Measurements from ENCODE around the gene EPHA7. TPM values are rescaled to one million over a fixed set of nuclear protein-coding genes. Genes with fewer than 3 reads are reported as not detected.

Gene EPHA7
- total RNA-seq, 2 donors from 2014 or later = 0.14 to 1.8 TPM

DNA sequence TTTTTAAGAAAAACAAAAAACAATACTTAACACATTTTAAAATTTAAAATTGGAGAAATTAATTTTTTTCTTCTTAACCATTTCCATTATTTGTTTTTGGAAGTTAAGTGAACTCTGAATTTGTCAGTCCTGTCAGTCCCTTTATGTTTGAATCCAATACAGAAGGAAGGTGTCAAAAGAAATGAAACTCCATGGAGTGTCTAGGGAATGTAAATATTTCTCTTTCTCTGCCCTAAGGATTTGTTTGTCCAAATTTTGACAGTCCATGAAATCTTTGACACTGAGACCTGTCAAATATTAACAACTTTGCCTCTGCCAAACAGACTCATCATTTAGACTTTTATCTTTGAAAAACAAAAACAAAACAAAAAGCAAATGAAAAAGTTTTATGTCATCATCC is 166.4 kb downstream of the EPHA7 start:
- ATAC-seq (ENCODE audit: insufficient number of reproducible peaks, low FRiP score, low read depth) = no peak
- TF ChIP-seq, protein P1, sequence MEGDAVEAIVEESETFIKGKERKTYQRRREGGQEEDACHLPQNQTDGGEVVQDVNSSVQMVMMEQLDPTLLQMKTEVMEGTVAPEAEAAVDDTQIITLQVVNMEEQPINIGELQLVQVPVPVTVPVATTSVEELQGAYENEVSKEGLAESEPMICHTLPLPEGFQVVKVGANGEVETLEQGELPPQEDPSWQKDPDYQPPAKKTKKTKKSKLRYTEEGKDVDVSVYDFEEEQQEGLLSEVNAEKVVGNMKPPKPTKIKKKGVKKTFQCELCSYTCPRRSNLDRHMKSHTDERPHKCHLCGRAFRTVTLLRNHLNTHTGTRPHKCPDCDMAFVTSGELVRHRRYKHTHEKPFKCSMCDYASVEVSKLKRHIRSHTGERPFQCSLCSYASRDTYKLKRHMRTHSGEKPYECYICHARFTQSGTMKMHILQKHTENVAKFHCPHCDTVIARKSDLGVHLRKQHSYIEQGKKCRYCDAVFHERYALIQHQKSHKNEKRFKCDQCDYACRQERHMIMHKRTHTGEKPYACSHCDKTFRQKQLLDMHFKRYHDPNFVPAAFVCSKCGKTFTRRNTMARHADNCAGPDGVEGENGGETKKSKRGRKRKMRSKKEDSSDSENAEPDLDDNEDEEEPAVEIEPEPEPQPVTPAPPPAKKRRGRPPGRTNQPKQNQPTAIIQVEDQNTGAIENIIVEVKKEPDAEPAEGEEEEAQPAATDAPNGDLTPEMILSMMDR (IDR thresholded peaks at IDR 0.05) = no peak

DNA sequence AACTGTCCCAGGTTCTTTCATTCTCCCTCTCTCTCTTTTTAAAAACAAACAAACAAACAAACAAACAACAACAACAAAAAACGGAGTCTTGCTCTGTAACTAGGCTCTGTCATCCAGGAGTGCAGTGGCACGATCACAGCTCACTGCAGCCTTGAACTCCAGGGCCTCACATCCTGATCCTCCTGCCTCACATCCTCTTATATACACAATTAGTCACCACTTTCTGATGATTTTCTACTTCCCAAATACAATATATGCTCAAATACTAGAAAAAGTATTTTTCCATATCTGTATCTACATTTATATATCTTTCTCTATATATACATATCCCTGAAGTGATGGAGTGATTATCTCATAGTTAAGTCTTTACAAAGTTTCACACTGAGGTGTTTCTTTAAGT is 170.7 kb downstream of the EPHA7 start:
- no peak overlapping the region for H3K4me3 ChIP-seq
- no peak overlapping the region for H3K27ac ChIP-seq
- ATAC-seq (ENCODE audit: insufficient number of reproducible peaks, low FRiP score, low read depth) (no peak), DNase-seq (ENCODE audit: low spot score) (no peak)
- H3K4me1 ChIP-seq (ENCODE audit: control insufficient read depth in 1 of 2, low read depth in 2 of 2) = no peaks in the 10 kb centered on the region
- no peaks in the 10 kb centered on the region for H3K9me3 ChIP-seq
- TF ChIP-seq, protein P1 (IDR thresholded peaks at IDR 0.05) = no peak
- H3K36me3 ChIP-seq = no peaks in the 10 kb centered on the region
- no peaks in the 10 kb centered on the region for H3K27me3 ChIP-seq (replicated peaks; ENCODE audit: insufficient read depth)

More for the DNA sequence above, 166.4 kb downstream of the EPHA7 start:
- Histone ChIP-seq H3K4me3 (no peak overlapping the region), H3K27ac (no peak overlapping the region), H3K4me1 (ENCODE audit: control insufficient read depth in 1 of 2, low read depth in 2 of 2) (no peaks in the 10 kb centered on the region), H3K36me3 (no peaks in the 10 kb centered on the region), H3K9me3 (no peaks in the 10 kb centered on the region), H3K27me3 (replicated peaks; ENCODE audit: insufficient read depth) (no peaks in the 10 kb centered on the region)
- no peak for DNase-seq (ENCODE audit: low spot score)

DNA sequence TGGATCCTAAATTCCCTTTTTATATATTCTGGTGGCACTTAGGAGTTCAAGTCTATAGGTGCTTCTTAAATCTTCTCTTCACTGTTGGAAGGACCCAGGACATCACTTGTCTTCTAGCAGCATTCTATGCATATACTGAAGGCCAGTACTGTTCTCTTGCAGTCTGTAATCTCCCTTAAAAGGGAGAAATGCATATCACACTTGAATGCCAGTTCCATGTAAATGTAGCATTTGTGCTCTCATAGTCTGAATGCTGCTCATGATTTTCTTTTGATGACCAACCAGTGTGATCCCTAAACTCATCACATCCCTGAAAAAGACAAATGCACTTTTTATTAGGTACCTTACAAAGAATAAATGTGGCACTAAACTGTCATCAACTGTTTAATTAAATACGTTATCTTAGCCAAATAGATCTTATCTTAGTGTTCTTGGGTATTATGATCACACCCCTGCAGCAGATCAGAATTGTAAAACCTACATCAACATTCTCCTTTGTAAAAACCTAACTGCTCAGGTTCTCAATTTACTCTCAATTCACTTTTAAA is 176.1 kb downstream of the EPHA7 start:
- Histone ChIP-seq H3K4me1 (ENCODE audit: control insufficient read depth in 1 of 2, low read depth in 2 of 2) (no peaks in the 10 kb centered on the region), H3K9me3 (no peaks in the 10 kb centered on the region), H3K4me3 (no peak overlapping the region), H3K27ac (no peak overlapping the region), H3K36me3 (no peaks in the 10 kb centered on the region), H3K27me3 (replicated peaks; ENCODE audit: insufficient read depth) (no peaks in the 10 kb centered on the region)
- DNase-seq (ENCODE audit: low spot score) = no peak
- TF ChIP-seq, protein P1 (IDR thresholded peaks at IDR 0.05) = no peak
- no peak for ATAC-seq (ENCODE audit: insufficient number of reproducible peaks, low FRiP score, low read depth)

DNA sequence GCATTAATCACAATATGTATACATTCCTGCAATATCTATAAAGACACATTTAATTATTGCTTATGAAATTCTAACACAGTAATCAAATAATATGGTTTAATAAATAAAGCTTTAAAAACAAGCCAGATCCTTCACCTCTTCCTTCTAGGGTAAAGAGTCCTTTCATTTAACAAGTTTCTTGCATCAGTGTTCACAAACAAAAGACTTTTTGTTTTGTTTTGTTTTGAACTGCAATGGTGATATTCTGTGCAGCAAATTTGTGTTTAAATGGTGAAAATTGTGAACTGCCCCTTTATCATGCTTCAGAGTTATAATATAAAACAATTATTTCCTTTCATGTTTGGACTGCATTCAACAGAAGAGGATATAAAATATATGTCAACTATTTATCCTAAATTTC is 177.3 kb downstream of the EPHA7 start:
- Histone ChIP-seq H3K36me3 (no peaks in the 10 kb centered on the region), H3K4me3 (no peak overlapping the region), H3K27ac (no peak overlapping the region), H3K9me3 (no peaks in the 10 kb centered on the region), H3K27me3 (replicated peaks; ENCODE audit: insufficient read depth) (no peaks in the 10 kb centered on the region), H3K4me1 (ENCODE audit: control insufficient read depth in 1 of 2, low read depth in 2 of 2) (no peaks in the 10 kb centered on the region)
- TF ChIP-seq, protein P1 (IDR thresholded peaks at IDR 0.05) = no peak
- no peak for ATAC-seq (ENCODE audit: insufficient number of reproducible peaks, low FRiP score, low read depth)
- DNase-seq (ENCODE audit: low spot score) = no peak

DNA sequence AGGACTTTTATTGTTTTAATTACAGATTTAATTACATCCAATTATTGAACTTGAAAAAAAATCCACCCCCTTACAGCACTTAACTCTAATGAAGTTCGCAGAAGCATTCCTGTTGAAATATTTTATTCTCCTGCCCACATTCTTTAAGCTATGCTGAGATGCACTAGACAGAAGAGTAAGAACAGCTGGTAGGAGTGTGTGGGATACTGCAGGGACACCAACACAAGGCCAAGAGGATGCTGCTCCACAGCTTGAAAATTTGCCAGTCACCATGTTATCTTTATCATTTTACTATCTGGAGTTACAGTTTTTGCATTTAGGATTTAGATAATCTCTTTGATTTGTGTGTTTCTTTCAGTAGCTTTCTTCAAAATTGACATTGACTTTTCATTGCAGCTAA is 180.7 kb downstream of the EPHA7 start:
- ATAC-seq (ENCODE audit: insufficient number of reproducible peaks, low FRiP score, low read depth) (no peak), DNase-seq (ENCODE audit: low spot score) (no peak)
- Histone ChIP-seq H3K4me1 (ENCODE audit: control insufficient read depth in 1 of 2, low read depth in 2 of 2) (no peaks in the 10 kb centered on the region), H3K36me3 (no peaks in the 10 kb centered on the region), H3K27ac (no peak overlapping the region), H3K27me3 (replicated peaks; ENCODE audit: insufficient read depth) (no peaks in the 10 kb centered on the region), H3K4me3 (no peak overlapping the region), H3K9me3 (no peaks in the 10 kb centered on the region)
- TF ChIP-seq, protein P1 (IDR thresholded peaks at IDR 0.05) = no peak
